ENCODE results near the gene FAT4.

- TF ChIP-seq CTCF (conservative IDR thresholded peaks at IDR 0.05; ENCODE audit: low read depth, low read length) (no peak), RCOR1 (IDR thresholded peaks at IDR 0.05; ENCODE audit: insufficient replicate concordance, low read length) (no peak), POLR2A (IDR thresholded peaks at IDR 0.05; ENCODE audit: low read depth, low read length) (no peak), MXI1 (IDR thresholded peaks at IDR 0.05; ENCODE audit: borderline replicate concordance, low read depth, low read length) (no peak), CEBPB (IDR thresholded peaks at IDR 0.05; ENCODE audit: low read depth, low read length) (no peak), MAFK (IDR thresholded peaks at IDR 0.05; ENCODE audit: low read depth, low read length) (no peak), FOS (IDR thresholded peaks at IDR 0.05; ENCODE audit: low read depth, low read length) (no peak), RAD21 (IDR thresholded peaks at IDR 0.05; ENCODE audit: low read length) (no peak), ELK1 (IDR thresholded peaks at IDR 0.05; ENCODE audit: borderline replicate concordance, low read depth, low read length) (no peak), RFX5 (IDR thresholded peaks at IDR 0.05; ENCODE audit: low read depth, low read length) (no peak), CHD1 (IDR thresholded peaks at IDR 0.05; ENCODE audit: low read depth, low read length) (no peak)
These were observed 42.9 kb downstream of the FAT4 start for GRCh38 chr4:125357675-125358074.
